ENCODE measurements around the gene ESPL1. TPM values are rescaled to one million over a fixed set of nuclear protein-coding genes. Genes with fewer than 3 reads are reported as not detected.
A peak's percentile ranks its signal among the peaks of the same experiment; 100 is the strongest.

ESPL1 gene
- polyA plus RNA-seq, 3 donors: 0.79 TPM; not detected in 2

DNA sequence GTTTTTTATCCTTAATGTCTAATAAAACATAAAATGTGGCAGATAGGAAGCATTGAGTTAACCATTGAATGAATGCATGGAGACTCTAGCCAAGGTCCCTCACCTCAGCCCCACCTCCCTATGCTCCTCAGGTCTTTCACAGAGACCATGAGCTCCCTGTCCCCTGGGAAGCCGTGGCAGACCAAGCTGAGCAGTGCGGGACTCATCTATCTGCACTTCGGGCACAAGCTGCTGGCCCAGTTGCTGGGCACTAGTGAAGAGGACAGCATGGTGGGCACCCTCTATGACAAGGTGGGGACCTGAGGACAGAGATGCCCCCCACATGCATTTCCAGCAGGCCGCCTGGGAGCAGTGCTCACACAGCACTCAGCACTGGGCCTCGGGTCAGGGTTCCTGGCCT, 34.8 kb downstream of the ESPL1 start:
- peaks cover 52 to 58% of the 10 kb centered on the region in 2 donors for H3K36me3 ChIP-seq (replicated peaks in 1 of 2; ENCODE audit: control insufficient read depth in 1 of 2, insufficient read depth in 2 of 2, low read length in 2 of 2)
- peaks cover 33% of the 10 kb centered on the region for H3K79me2 ChIP-seq (ENCODE audit: insufficient read depth, low read length)
- Mint-ChIP-seq H3K27me3 (ENCODE audit: low read depth in 3 of 3) (peaks cover 0 to 1% (median 0%) of the 10 kb centered on the region in 3 donors), H3K4me1 (peaks cover 51% of the 10 kb centered on the region), H3K4me3 (no peak overlapping the region), H3K9me3 (peaks cover 0 to 2% (median 0%) of the 10 kb centered on the region in 7 donors), H3K36me3 (peaks cover 46 to 79% of the 10 kb centered on the region in 2 donors), H3K27ac (peak overlapping the region in 5 of 7 donors; percentile 14 to 76 (median 58))
- peak overlapping the region in 1 of 2 donors; percentile 49 for H3K27ac ChIP-seq (ENCODE audit: low read depth in 1 of 2, low read length in 2 of 2)
- no peak overlapping the region for H3K9ac ChIP-seq (ENCODE audit: insufficient read depth, low read length, poor library complexity, severe bottlenecking)
- peaks cover 27 to 34% of the 10 kb centered on the region in 2 donors for H3K4me1 ChIP-seq (ENCODE audit: control insufficient read depth in 1 of 2, insufficient read depth in 2 of 2, low read length in 2 of 2)
- H3K27me3 ChIP-seq (ENCODE audit: control insufficient read depth in 2 of 2, insufficient read depth in 2 of 2, low read length in 2 of 2): no peaks in the 10 kb centered on the region
- 100% methylated on average over 2 of the region's 5 CpGs for WGBS (ENCODE audit: insufficient coverage)
- H4K20me1 ChIP-seq (ENCODE audit: insufficient read depth, low read length): peaks cover 6% of the 10 kb centered on the region
- DNase-seq: no peak
- no peak overlapping the region for H3K4me2 ChIP-seq (replicated peaks; ENCODE audit: extremely low read depth, low read length, poor library complexity, severe bottlenecking)
- H3K9me3 ChIP-seq (replicated peaks in 1 of 2; ENCODE audit: control insufficient read depth in 1 of 2, insufficient read depth in 1 of 2, low read length in 2 of 2): no peaks in the 10 kb centered on the region
- TF ChIP-seq, protein P1, sequence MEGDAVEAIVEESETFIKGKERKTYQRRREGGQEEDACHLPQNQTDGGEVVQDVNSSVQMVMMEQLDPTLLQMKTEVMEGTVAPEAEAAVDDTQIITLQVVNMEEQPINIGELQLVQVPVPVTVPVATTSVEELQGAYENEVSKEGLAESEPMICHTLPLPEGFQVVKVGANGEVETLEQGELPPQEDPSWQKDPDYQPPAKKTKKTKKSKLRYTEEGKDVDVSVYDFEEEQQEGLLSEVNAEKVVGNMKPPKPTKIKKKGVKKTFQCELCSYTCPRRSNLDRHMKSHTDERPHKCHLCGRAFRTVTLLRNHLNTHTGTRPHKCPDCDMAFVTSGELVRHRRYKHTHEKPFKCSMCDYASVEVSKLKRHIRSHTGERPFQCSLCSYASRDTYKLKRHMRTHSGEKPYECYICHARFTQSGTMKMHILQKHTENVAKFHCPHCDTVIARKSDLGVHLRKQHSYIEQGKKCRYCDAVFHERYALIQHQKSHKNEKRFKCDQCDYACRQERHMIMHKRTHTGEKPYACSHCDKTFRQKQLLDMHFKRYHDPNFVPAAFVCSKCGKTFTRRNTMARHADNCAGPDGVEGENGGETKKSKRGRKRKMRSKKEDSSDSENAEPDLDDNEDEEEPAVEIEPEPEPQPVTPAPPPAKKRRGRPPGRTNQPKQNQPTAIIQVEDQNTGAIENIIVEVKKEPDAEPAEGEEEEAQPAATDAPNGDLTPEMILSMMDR (IDR thresholded peaks at IDR 0.05): no peak
- H3K4me3 ChIP-seq (replicated peaks in 1 of 3; ENCODE audit: low read depth in 2 of 3, low read length in 3 of 3): no peak overlapping the region
- no peak overlapping the region for H2AFZ ChIP-seq (ENCODE audit: insufficient read depth, low read depth, low read length, poor library complexity, severe bottlenecking)
- intact Hi-C loops (cut with micrococcal nuclease): no loop called here

DNA sequence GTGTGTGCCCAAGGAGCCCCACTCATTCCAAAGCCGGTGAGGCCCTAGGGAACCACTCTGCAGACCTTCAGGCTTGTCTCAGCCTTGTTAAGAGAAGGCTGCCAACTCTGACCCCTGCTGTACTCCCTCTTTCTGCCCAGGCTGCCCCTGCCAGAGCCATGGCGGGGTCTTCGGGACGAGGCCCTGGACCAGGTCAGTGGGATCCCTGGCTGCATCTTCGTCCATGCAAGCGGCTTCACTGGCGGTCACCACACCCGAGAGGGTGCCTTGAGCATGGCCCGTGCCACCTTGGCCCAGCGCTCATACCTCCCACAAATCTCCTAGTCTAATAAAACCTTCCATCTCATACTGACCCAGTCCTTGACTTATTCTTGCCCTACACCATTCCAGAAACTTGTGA, 38.7 kb downstream of the ESPL1 start:
- WGBS (ENCODE audit: insufficient coverage): 99% methylated on average over 10 of the region's 10 CpGs
- peaks cover 6% of the 10 kb centered on the region for H4K20me1 ChIP-seq (ENCODE audit: insufficient read depth, low read length)
- no peaks in the 10 kb centered on the region for H3K27me3 ChIP-seq (ENCODE audit: control insufficient read depth in 2 of 2, insufficient read depth in 2 of 2, low read length in 2 of 2)
- peaks cover 14% of the 10 kb centered on the region for H3K4me1 Mint-ChIP-seq
- H3K4me1 ChIP-seq (ENCODE audit: control insufficient read depth in 1 of 2, insufficient read depth in 2 of 2, low read length in 2 of 2): no peaks in the 10 kb centered on the region
- peak overlapping the region in 1 of 7 donors; percentile 69 for H3K27ac Mint-ChIP-seq
- H2AFZ ChIP-seq (ENCODE audit: insufficient read depth, low read depth, low read length, poor library complexity, severe bottlenecking): no peak overlapping the region
- TF ChIP-seq, protein P1 (IDR thresholded peaks at IDR 0.05): no peak
- H3K27ac ChIP-seq (ENCODE audit: low read depth in 1 of 2, low read length in 2 of 2): no peak overlapping the region
- peaks cover 0 to 1% (median 0%) of the 10 kb centered on the region in 7 donors for H3K9me3 Mint-ChIP-seq
- no peak for DNase-seq
- H3K9ac ChIP-seq (ENCODE audit: insufficient read depth, low read length, poor library complexity, severe bottlenecking): no peak overlapping the region
- H3K36me3 ChIP-seq (replicated peaks in 1 of 2; ENCODE audit: control insufficient read depth in 1 of 2, insufficient read depth in 2 of 2, low read length in 2 of 2): peaks cover 74 to 88% of the 10 kb centered on the region in 2 donors
- peaks cover 71 to 95% of the 10 kb centered on the region in 2 donors for H3K36me3 Mint-ChIP-seq
- H3K4me2 ChIP-seq (replicated peaks; ENCODE audit: extremely low read depth, low read length, poor library complexity, severe bottlenecking): no peak overlapping the region
- peaks cover 14% of the 10 kb centered on the region for H3K79me2 ChIP-seq (ENCODE audit: insufficient read depth, low read length)
- intact Hi-C loops (cut with micrococcal nuclease): no loop called here
- H3K9me3 ChIP-seq (replicated peaks in 1 of 2; ENCODE audit: control insufficient read depth in 1 of 2, insufficient read depth in 1 of 2, low read length in 2 of 2): no peaks in the 10 kb centered on the region
- H3K4me3 Mint-ChIP-seq: no peak overlapping the region
- no peak overlapping the region for H3K4me3 ChIP-seq (replicated peaks in 1 of 3; ENCODE audit: low read depth in 2 of 3, low read length in 3 of 3)
- peaks cover 0 to 1% (median 0%) of the 10 kb centered on the region in 3 donors for H3K27me3 Mint-ChIP-seq (ENCODE audit: low read depth in 3 of 3)
